Mesothelial cell of epicardium (in vitro differentiated cells): ENCODE data around the gene MRPS11. TPM values are rescaled to one million over a fixed set of nuclear protein-coding genes. Genes with fewer than 3 reads are reported as not detected.

Experiments used
- DNase-seq, 2 experiments: peaks; one replicate each; pipeline ENCODE4 v3.0.0; 2021; ENCODE audit warnings: low spot score in 2 of 2; ENCODE audit not compliant: unreplicated experiment in 2 of 2
- H3K27ac Mint-ChIP-seq: 2 replicates; pipeline ENCODE4 v1.8.0; 2021; ENCODE audit warnings: mixed read lengths
- H3K27me3 Mint-ChIP-seq: 2 replicates; pipeline ENCODE4 v1.8.0; 2021; ENCODE audit warnings: low read depth, mixed read lengths
- H3K36me3 Mint-ChIP-seq: 2 replicates; pipeline ENCODE4 v1.8.0; 2021; ENCODE audit warnings: mixed read lengths
- H3K4me1 Mint-ChIP-seq: 2 replicates; pipeline ENCODE4 v1.8.0; 2021; ENCODE audit warnings: mixed read lengths
- H3K4me3 Mint-ChIP-seq: 2 replicates; pipeline ENCODE4 v1.8.0; 2021; ENCODE audit warnings: mild to moderate bottlenecking, moderate library complexity, mixed read lengths
- H3K9me3 Mint-ChIP-seq: 2 replicates; pipeline ENCODE4 v1.8.0; 2021; ENCODE audit warnings: mixed read lengths
- total RNA-seq: library from RNA; stranded (reverse); gene quantifications from 3 replicates; pipeline ENCODE4 v1.2.1, GENCODE V29; 2021
- TF ChIP-seq, protein P1 (sequence below): fragments of 200-600 bp; sonication (generic); IDR thresholded peaks from one replicate; pipeline ENCODE4 v1.5.0; 2021; ENCODE audit warnings: antibody characterized with exemption; ENCODE audit not compliant: unreplicated experiment

The MRPS11 gene
- total RNA-seq, 1 donor from 2014 or later = 38.9 TPM

GRCh38 chr15:88498996-88499395 is 31.5 kb downstream of the MRPS11 start:
- no peak for DNase-seq
- TF ChIP-seq, protein P1, sequence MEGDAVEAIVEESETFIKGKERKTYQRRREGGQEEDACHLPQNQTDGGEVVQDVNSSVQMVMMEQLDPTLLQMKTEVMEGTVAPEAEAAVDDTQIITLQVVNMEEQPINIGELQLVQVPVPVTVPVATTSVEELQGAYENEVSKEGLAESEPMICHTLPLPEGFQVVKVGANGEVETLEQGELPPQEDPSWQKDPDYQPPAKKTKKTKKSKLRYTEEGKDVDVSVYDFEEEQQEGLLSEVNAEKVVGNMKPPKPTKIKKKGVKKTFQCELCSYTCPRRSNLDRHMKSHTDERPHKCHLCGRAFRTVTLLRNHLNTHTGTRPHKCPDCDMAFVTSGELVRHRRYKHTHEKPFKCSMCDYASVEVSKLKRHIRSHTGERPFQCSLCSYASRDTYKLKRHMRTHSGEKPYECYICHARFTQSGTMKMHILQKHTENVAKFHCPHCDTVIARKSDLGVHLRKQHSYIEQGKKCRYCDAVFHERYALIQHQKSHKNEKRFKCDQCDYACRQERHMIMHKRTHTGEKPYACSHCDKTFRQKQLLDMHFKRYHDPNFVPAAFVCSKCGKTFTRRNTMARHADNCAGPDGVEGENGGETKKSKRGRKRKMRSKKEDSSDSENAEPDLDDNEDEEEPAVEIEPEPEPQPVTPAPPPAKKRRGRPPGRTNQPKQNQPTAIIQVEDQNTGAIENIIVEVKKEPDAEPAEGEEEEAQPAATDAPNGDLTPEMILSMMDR = no peak
- H3K4me3 Mint-ChIP-seq = no peak overlapping the region
- H3K27me3 Mint-ChIP-seq = no peaks in the 10 kb centered on the region
- H3K36me3 Mint-ChIP-seq = peaks cover 5% of the 10 kb centered on the region
- H3K27ac Mint-ChIP-seq = no peak overlapping the region
- no peaks in the 10 kb centered on the region for H3K9me3 Mint-ChIP-seq
- peaks cover 5% of the 10 kb centered on the region for H3K4me1 Mint-ChIP-seq

GRCh38 chr15:88504445-88504844 is 36.9 kb downstream of the MRPS11 start:
- Mint-ChIP-seq H3K27me3 (no peaks in the 10 kb centered on the region), H3K36me3 (peaks cover 24% of the 10 kb centered on the region), H3K9me3 (no peaks in the 10 kb centered on the region), H3K4me1 (no peaks in the 10 kb centered on the region), H3K4me3 (no peak overlapping the region), H3K27ac (no peak overlapping the region)
- TF ChIP-seq, protein P1 = no peak
- no peak for DNase-seq

DNA sequence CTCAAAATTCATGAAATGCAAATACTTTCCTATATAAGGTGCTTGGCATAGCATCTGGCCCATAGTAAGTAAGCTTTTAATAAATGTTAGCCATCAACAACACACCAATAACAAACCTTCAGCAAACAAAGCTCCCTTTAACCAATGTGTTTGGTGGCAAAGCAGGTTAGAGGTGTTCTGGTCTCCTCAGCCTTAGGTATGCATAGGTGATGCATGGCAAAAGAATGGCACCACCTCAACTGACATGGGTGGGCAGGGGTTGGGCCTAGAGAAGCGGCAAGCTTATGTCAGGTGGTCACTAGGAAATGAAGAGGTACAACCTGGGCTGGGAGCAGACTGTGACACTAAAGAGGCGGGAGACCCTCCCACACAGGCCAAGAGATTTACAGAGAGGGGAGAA is 38.2 kb downstream of the MRPS11 start:
- Mint-ChIP-seq H3K4me1 (no peaks in the 10 kb centered on the region), H3K27me3 (no peaks in the 10 kb centered on the region)
- TF ChIP-seq, protein P1 = no peak

GRCh38 chr15:88506628-88507027 is 39.1 kb downstream of the MRPS11 start:
- Mint-ChIP-seq H3K27me3 (no peaks in the 10 kb centered on the region), H3K4me3 (no peak overlapping the region), H3K36me3 (peaks cover 39% of the 10 kb centered on the region), H3K27ac (no peak overlapping the region), H3K9me3 (no peaks in the 10 kb centered on the region), H3K4me1 (no peaks in the 10 kb centered on the region)
- DNase-seq = no peak
- TF ChIP-seq, protein P1 = no peak

More for the DNA sequence above, 38.2 kb downstream of the MRPS11 start:
- DNase-seq = no peak
- Mint-ChIP-seq H3K4me3 (no peak overlapping the region), H3K27ac (no peak overlapping the region), H3K9me3 (no peaks in the 10 kb centered on the region), H3K36me3 (peaks cover 33% of the 10 kb centered on the region)

- H3K9me3 Mint-ChIP-seq = no peaks in the 10 kb centered on the region
- H3K27me3 Mint-ChIP-seq = no peaks in the 10 kb centered on the region
- DNase-seq = no peak
Measured at GRCh38 chr15:88509321-88509720, 41.8 kb downstream of the MRPS11 start.

More at GRCh38 chr15:88509321-88509720, 41.8 kb downstream of the MRPS11 start:
- Mint-ChIP-seq H3K27ac (no peak overlapping the region), H3K4me1 (no peaks in the 10 kb centered on the region), H3K4me3 (no peak overlapping the region), H3K36me3 (peaks cover 36% of the 10 kb centered on the region)
- TF ChIP-seq, protein P1 = no peak
